Lower leg skin (tissue), 4 donors: Measurements from ENCODE around the gene THADA. TPM values are rescaled to one million over a fixed set of nuclear protein-coding genes. Genes with fewer than 3 reads are reported as not detected.
A peak's percentile ranks its signal among the peaks of the same experiment; 100 is the strongest.

Source experiments
- DNase-seq, 2 donors: peaks; one replicate each; pipeline ENCODE4 v3.0.0-alpha.2; 2019; ENCODE audit warnings: low spot score in 2 of 2
- H3K4me3 ChIP-seq: fragments of 200-600 bp; sonication (generic); 2 replicates; pipeline ENCODE4 v1.5.1; 2017; ENCODE audit warnings: mild to moderate bottlenecking, low read depth; ENCODE audit not compliant: poor library complexity, severe bottlenecking
- POLR2A ChIP-seq, 2 donors: fragments of 450-650 bp; IDR thresholded peaks; one replicate each; pipeline ENCODE4 v1.6.1; 2016 to 2017; ENCODE audit warnings: antibody characterized with exemption in 2 of 2, mild to moderate bottlenecking in 1 of 2, moderate library complexity in 1 of 2
- WGBS, 2 donors: methylation state at CpG; one replicate each; pipeline ENCODE4 v1.1.5; 2018; 5-methylcytosine and 5-hydroxymethylcytosine counted together
- intact Hi-C: fragments of 100-400 bp; cut with DNase I; formaldehyde crosslinking; loops from one replicate; pipeline ENCODE4 v1.15.0; 2023; ENCODE audit warnings: low total_unique reads
- total RNA-seq, 4 donors: library from RNA; depleted of rRNA; stranded (reverse); fragments of >200 nt; gene quantifications; one replicate each; pipeline ENCODE4 v1.1.0, GENCODE V29; 2016
- TF ChIP-seq, protein P1 (sequence below), 3 donors: fragments of 450-650 bp; IDR thresholded peaks; one replicate each; pipeline ENCODE4 v1.5.1; 2016; ENCODE audit warnings: antibody characterized with exemption in 3 of 3, mild to moderate bottlenecking in 3 of 3, moderate library complexity in 2 of 3

THADA gene
- total RNA-seq, 4 donors from 2014 or later: 19.5 to 26.4 (median 22.2) TPM

GRCh38 chr2:43303889-43304288, 291.9 kb downstream of the THADA start:
- H3K4me3 ChIP-seq: no peak overlapping the region
- 73 to 89% methylated on average over 3 of the region's 3 CpGs for WGBS, 2 donors
- intact Hi-C loops: no loop called here
- TF ChIP-seq, protein P1, sequence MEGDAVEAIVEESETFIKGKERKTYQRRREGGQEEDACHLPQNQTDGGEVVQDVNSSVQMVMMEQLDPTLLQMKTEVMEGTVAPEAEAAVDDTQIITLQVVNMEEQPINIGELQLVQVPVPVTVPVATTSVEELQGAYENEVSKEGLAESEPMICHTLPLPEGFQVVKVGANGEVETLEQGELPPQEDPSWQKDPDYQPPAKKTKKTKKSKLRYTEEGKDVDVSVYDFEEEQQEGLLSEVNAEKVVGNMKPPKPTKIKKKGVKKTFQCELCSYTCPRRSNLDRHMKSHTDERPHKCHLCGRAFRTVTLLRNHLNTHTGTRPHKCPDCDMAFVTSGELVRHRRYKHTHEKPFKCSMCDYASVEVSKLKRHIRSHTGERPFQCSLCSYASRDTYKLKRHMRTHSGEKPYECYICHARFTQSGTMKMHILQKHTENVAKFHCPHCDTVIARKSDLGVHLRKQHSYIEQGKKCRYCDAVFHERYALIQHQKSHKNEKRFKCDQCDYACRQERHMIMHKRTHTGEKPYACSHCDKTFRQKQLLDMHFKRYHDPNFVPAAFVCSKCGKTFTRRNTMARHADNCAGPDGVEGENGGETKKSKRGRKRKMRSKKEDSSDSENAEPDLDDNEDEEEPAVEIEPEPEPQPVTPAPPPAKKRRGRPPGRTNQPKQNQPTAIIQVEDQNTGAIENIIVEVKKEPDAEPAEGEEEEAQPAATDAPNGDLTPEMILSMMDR (IDR thresholded peaks at IDR 0.05): no peak
- no peak for TF ChIP-seq POLR2A (IDR thresholded peaks at IDR 0.05)
- no peak for DNase-seq

DNA sequence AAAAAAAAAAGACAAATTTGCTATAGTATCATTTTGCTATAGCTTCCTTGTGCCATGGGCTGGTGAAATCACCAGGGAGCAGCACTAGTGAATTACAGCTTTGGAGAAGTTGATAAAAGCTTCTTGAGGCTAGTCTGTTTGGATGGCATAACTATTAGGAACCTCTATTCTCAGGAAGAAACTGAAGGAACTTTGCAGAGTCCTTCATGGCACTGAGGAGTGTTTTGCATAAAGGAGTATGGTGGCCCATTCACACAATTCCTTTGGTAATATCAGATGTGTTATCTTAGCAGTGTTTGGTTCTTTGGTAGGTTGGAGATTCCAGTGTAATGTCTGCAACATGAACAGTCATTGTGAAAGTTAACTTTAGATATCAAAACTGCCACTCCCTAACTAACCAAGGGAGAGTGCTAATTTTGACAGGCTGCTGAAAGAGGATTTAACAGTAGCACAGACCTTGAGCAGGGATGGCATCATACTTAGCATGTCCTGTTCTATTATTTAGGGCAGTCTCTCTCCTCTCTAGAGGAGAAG, 292.8 kb downstream of the THADA start:
- intact Hi-C loops: no loop called here

GRCh38 chr2:43302182-43302960, 293.5 kb downstream of the THADA start:
- no peak for DNase-seq
- H3K4me3 ChIP-seq: no peak overlapping the region
- TF ChIP-seq, protein P1 (IDR thresholded peaks at IDR 0.05): no peak
- TF ChIP-seq POLR2A (IDR thresholded peaks at IDR 0.05): no peak
- intact Hi-C loops: no loop called here
- 82 to 84% methylated on average over 3 of the region's 3 CpGs for WGBS, 2 donors

More for the DNA sequence above, 292.8 kb downstream of the THADA start:
- no peak for DNase-seq
- no peak for TF ChIP-seq POLR2A (IDR thresholded peaks at IDR 0.05)
- TF ChIP-seq, protein P1 (IDR thresholded peaks at IDR 0.05): no peak
- H3K4me3 ChIP-seq: no peak overlapping the region

DNA sequence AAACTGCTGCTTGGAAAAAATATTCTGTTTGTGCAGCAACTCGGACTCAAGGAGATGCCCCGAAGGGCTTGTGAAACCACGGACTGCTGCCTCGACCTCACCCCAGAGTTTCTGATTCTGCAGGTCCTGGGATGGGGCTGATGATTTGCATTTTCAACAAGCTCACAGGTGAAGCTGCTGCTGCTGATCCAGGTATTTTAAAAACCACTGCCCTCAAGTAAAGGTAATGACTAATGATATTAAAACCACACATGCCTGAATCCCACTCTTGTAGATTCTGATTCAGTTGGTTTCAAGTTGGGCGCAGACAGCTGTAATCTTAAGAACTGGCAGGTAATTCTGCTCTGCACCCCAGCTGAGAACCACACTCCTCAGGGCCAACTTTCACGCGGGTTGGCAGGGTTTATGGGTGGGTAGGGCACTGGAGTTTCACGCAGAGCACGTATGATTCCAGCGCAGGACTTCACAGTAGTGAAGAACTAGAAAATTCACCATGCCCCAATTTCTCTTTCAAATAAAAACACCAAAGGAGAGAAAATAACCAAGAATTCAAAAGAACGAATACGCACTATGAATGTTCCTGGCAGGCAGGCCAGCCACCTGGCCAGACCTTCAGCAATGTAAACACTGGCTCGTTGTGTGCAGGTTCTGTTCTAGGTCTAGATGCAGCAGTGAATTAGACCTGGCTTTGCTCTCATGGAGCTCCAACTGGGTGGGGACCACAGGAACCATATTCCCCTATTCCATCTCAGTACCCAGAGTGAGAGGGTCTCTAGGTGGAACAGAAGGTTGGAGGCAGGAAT, 294.9 kb downstream of the THADA start:
- 31 to 47% methylated on average over 13 of the region's 13 CpGs for WGBS, 2 donors
- intact Hi-C loops: no loop called here
- H3K4me3 ChIP-seq: no peak overlapping the region
- peak in 1 of 2 donors; percentile 87 for DNase-seq
- TF ChIP-seq, protein P1 (IDR thresholded peaks at IDR 0.05): no peak
- no peak for TF ChIP-seq POLR2A (IDR thresholded peaks at IDR 0.05)

DNA sequence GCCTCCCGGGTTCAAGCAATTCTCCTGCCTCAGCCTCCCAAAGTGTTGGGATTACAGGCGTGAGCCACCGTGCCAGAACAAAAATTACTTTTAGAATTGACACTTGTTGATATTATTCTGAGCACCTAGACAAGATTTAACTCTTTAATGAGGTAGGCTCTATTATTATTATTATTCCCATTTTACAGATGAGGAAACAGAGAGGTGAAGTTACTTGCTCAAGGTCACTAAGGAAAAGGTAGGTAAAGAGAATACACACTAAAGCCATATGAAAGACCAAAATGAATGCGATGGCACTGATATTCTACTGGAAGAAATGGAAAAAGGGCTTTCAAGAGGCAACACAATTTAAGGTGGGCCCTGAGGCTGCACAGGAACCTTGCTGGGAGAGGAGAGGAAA, 295.6 kb downstream of the THADA start:
- DNase-seq: no peak
- intact Hi-C loops: no loop called here
- H3K4me3 ChIP-seq: no peak overlapping the region
- 92 to 94% methylated on average over 4 of the region's 4 CpGs for WGBS, 2 donors
- TF ChIP-seq, protein P1 (IDR thresholded peaks at IDR 0.05): no peak
- no peak for TF ChIP-seq POLR2A (IDR thresholded peaks at IDR 0.05)
